B cell (primary cell): Measurements from ENCODE around the gene CADM1.

Experiments used
- CTCF ChIP-seq: fragments of 200-600 bp; IDR thresholded peaks from one replicate; pipeline ENCODE4 v1.8.0; 2022; ENCODE audit warnings: antibody characterized with exemption, mild to moderate bottlenecking
- EZH2 ChIP-seq: IDR thresholded peaks from 2 replicates; pipeline ENCODE4 v1.6.1; 2012; ENCODE audit warnings: borderline replicate concordance, low read depth, mild to moderate bottlenecking, moderate library complexity, low read length; ENCODE audit not compliant: insufficient read depth, poor library complexity, severe bottlenecking

GRCh38 chr11:115267238-115267781, 236.9 kb downstream of the CADM1 start:
- TF ChIP-seq EZH2, result no peak
- no peak for TF ChIP-seq CTCF
